Dedifferentiated amniotic fluid mesenchymal stem cell (primary cell): ENCODE data around the gene ESRRA.
A peak's percentile ranks its signal among the peaks of the same experiment; 100 is the strongest.
"Not testable (repeated sequence)": the region's sequence is repeated elsewhere in the genome, so short reads cannot be mapped to it uniquely, and the experiment has no call there.

Source experiments
- DNase-seq: peaks from one replicate; pipeline ENCODE4 v3.0.0-alpha.2; 2016; ENCODE audit errors: extremely low spot score

Gene ESRRA

DNA sequence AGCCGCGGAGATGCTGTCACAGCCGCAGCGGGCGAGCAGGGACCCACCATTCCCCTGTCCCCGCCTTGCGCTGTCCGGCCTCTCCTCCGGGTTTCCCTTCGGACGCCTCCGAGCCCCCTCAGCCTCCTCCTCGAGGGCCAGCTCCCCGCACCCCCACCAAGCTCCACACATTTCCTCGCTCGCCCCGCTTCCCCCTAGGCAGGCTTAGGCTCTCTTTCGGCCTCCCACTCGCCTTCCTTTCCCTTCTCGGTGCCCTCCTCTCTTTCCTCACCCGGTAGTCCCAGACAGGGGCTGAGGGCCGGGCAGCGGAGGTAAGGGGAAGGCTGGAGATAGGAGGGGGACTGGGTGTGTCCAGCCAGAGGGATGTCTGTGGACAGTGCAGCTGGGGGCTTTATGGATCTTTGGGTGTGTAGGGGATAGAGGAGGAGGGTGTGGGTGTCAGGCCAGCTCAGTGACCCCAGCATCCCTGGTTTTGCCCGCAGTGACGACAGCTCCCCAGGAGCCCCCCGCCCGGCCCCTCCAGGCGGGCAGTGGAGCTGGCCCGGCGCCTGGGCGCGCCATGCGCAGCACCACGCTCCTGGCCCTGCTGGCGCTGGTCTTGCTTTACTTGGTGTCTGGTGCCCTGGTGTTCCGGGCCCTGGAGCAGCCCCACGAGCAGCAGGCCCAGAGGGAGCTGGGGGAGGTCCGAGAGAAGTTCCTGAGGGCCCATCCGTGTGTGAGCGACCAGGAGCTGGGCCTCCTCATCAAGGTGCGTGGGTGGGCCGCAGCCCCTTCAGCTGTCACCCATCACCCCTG is 12.7 kb upstream of the ESRRA start:
- no peak for DNase-seq

GRCh38 chr11:64294774-64295173 is 10.6 kb upstream of the ESRRA start:
- DNase-seq = no peak

DNA sequence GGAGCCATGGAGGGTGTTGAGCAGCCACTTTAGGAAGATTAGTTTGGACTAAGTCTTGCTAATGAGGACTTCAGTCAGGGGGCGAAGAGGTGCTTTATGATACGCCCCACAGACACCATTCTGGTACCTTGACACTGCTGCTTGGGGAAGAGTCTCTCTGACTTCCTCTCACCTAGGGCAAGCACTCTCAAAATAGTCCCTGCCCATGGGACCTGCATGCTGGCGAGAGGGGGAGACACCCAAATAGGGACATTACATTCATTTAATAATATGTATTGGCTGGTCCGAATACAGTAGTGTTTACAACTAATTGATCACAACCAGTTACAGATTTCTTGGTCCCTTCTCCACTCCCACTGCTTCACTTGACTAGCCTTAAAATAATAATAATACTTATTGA is 9.6 kb upstream of the ESRRA start:
- no peak for DNase-seq

DNA sequence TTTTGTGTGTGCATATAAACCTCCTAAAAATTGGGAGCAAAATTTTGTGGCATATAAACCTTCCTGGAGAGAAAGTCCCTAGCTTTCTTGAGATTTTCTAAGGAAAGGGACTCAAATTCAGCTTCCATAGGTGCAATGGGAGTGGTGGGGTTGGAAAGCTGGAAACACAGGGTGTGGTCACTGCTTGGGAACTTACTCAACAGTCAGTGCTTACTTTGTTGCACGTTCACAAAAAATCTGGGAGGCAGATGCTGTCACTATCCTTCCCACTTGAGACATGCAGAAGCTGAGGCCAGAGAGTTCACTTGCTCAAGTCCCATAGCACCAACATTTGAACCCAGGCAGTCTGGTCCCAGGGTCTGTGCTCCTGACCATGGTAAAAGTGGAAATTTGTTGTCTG is 9.1 kb upstream of the ESRRA start:
- no peak for DNase-seq

DNA sequence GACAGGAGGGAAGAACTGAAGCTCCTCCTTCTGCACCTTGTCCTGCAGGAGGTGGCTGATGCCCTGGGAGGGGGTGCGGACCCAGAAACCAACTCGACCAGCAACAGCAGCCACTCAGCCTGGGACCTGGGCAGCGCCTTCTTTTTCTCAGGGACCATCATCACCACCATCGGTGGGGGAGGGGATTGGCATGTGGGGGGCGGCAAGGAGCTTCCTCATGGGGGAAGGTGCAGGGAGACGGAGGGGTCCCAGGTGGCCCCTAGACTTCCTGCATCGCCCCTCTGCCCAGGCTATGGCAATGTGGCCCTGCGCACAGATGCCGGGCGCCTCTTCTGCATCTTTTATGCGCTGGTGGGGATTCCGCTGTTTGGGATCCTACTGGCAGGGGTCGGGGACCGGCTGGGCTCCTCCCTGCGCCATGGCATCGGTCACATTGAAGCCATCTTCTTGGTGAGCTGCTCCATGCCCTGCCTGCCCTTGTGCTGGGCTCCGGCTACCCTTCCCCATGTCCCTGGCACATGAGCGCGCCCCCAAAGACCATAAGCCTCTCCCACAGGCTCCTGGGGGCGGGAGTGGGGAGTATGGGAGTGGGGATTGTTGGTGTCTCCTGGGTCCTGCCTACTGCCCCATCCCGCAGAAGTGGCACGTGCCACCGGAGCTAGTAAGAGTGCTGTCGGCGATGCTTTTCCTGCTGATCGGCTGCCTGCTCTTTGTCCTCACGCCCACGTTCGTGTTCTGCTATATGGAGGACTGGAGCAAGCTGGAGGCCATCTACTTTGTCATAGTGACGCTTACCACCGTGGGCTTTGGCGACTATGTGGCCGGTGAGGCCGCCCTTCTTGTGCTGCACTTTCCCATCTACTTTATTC is 8.3 kb upstream of the ESRRA start:
- no peak for DNase-seq

DNA sequence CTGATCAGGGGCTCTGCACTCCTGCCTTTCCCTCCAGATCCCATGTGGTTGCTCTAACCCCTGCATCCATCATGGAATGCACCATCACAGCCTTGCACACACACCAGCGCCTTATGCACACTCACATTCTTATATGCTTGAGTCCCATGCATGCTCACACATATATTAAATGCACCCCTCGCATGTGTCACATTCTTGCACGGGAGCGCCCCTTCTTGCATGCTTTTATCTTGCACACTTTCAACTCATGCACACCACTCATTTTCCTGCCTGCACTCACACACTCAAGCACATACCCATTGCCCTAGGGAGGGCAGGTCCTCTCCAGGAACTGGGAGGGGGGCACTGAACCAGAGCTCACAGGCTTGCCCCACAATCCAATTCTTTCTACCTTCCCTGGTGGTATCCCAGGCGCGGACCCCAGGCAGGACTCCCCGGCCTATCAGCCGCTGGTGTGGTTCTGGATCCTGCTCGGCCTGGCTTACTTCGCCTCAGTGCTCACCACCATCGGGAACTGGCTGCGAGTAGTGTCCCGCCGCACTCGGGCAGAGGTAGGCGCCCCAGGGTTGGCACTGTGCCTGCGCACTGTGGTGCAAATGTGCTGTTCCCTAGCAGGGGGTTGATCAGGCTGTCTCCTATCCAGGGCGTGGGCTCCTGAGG is 7.5 kb upstream of the ESRRA start:
- DNase-seq = no peak

- DNase-seq = no peak
These were observed 6.1 kb upstream of the ESRRA start for GRCh38 chr11:64298966-64299846.

DNA sequence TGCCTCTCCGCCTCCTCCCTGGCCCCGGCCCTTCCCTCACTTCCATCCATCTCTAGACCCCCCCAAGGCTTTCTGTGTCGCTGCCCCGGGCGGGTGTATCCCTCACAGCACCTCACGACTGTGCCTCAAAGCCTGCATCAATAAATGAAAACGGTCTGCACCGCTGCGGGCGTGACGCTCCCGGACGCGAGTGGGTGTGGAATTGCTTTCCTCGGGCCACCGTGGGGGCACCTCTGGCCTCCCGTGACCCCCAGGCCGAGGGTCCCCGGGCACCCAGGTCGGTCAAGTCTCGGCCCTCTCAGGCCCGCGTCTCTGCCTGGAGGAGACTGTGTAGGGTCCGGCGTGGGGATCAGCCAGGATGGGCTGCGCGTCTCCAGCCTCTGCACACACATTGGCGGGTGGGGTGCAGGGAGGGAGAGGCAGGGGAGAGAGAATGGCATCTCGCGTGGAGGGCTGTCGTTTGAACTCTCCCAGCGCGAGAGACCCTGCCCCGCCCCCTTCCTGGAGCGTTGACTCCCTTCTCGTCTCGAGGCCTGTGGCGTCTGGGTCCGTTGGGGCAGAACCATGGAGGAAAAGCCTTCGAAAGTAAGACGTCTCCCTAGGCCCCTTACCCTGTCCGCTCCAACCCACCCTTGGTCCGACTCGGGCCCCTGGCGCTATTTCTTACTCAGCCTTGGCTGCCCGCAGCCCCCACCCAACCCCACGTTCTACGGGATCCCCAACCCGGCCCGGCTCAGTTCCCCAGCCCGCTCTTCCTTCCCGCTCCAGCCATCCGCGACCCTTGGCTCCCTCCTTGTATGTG is 5.3 kb upstream of the ESRRA start, which contains the start of gene CATSPERZ:
CATSPERZ (plus strand) TSS at position 512 of the 802 bp plus-strand sequence; CDS start at position 565, 53 bp downstream.
- DNase-seq = no peak

DNA sequence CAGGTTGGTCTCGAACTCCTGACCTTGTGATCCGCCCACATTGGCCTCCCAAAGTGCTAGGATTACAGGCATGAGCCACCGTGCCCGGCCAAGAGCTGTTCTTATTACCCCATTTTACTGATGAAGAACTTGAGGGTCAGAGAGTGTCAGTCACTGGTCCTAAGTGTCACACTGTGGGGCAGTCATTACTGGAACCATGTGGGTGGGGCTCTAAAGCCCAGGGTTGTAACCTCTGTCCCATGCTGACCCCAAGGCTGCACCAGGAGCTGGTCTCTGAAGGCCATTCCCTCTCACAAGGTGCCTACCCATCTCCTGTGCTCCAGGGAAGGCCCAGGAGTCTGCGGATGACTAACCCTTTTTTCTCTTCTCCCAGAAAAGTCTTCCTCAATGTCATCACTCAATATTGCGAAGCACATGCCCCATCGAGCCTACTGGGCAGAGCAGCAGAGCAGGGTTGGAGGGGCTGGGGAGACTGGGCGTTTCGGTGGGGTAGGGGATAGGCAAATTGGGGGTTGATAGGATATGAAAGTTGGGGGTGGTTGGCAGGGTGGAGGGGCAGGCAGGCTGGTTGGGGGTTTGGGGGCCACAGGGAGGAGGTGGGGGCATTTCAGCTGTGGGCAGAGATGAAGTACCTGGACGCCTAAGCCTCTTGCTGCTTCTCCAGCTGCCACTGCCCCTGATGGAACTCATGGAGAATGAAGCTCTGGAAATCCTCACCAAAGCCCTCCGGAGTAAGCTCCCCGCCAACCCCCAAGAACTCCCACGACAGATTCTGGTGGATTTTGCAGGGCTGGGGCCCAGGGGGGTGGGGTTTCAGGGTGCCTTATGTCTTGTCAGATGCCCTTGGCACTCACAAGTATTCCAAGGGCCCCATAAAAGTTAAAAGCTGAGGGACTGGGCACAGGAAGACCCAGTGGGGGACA is 2.0 kb upstream of the ESRRA start:
- no peak for DNase-seq

GRCh38 chr11:64304032-64304315 is 1.4 kb upstream of the ESRRA start:
- DNase-seq = no peak

- DNase-seq = peak; percentile 86
These were observed 830 bp upstream of the ESRRA start for GRCh38 chr11:64304316-64305072.

- no peak for DNase-seq
These were observed 603 bp downstream of the ESRRA start for GRCh38 chr11:64305691-64306562.

- no peak for DNase-seq
These were observed 1.2 kb downstream of the ESRRA start for GRCh38 chr11:64306563-64306875.

DNA sequence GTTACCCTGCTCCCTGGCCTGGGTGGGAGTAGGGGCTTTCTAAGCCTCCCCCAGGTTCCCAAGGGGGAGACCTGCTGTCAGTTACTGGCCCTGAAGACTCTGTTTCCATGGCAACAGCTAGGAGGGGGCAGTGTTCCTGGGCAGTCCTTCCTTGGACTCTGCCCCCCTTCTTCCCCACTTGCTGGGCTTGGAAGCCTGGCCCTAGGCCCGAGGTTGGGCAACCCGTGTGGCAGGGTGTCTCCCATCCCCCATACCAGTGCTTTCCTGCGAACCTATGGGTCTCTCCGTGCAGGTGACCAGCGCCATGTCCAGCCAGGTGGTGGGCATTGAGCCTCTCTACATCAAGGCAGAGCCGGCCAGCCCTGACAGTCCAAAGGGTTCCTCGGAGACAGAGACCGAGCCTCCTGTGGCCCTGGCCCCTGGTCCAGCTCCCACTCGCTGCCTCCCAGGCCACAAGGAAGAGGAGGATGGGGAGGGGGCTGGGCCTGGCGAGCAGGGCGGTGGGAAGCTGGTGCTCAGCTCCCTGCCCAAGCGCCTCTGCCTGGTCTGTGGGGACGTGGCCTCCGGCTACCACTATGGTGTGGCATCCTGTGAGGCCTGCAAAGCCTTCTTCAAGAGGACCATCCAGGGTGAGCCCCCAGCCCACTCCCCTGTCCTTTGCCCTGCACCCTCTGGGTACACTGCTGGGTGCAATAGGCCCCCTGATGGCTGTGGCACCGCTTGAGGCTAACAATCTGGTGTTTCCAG is 1.7 kb downstream of the ESRRA start:
- no peak for DNase-seq

GRCh38 chr11:64307795-64308194 is 2.5 kb downstream of the ESRRA start:
- DNase-seq = not testable (repeated sequence)

DNA sequence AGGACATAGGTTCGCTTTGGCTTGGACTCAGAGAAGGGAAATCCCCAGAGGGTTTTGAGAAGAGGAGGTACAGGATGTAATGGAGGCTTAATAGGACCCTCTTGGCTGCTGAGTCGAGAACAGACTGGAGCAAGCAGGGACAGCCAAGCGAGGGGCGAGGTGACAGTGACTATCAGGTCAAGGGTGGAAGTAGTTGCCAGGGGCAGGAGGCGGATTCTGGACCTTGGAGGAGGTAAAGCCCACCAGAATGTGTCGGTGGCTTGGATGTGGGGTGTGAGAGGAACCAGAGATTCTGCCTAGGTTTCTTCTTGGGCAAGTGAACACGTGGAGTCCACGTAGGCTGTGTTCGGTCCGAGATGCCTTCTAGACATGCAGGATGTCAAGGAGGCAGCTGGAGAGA is 7.6 kb downstream of the ESRRA start:
- DNase-seq = no peak

DNA sequence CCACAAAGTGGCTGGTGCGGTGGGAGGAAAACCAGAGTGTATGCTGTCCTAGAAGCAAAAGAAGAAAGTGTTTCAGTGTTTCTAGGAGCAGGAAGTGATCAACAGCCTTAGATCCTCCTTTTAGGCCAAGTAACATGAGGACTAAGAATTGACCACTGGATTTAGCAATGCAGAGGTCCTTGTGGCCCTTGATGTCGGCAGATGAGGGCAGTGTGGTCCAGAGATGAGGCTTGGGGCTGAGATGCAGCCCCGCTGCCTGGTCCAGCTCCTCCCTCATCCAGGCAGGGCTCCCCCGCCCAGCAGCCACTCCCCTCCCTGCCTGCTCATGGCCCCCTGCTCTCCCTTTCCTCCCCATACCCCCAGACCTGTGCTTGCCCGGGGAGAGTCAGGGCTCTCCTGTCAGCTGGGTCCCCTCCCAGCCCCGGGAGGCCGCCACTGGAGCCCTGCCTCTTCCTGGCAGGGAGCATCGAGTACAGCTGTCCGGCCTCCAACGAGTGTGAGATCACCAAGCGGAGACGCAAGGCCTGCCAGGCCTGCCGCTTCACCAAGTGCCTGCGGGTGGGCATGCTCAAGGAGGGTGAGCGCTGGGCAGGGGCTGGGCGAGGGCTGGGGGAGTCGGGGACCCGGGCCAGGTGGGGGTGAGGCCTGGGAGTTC is 8.3 kb downstream of the ESRRA start:
- DNase-seq = no peak
